HepG2 (cell line): ENCODE measurements around the gene RARS1. TPM values are rescaled to one million over a fixed set of nuclear protein-coding genes. Genes with fewer than 3 reads are reported as not detected.

Experiments used
- ELF3 ChIP-seq: IDR thresholded peaks from 2 replicates; pipeline ENCODE4 v1.6.1; 2016; ENCODE audit warnings: missing genetic modification reagents, missing compliant biosample characterization
- FOSL1 ChIP-seq: sonication (generic); formaldehyde crosslinking; IDR thresholded peaks from 2 replicates; pipeline ENCODE4 v1.9.0; 2021; ENCODE audit warnings: missing genetic modification reagents, borderline replicate concordance
- HNRNPK ChIP-seq: fragments of 200-400 bp; formaldehyde crosslinking; IDR thresholded peaks from 2 replicates; pipeline ENCODE4 v1.6.1; 2018; ENCODE audit warnings: low read length, low read depth, moderate library complexity, mild to moderate bottlenecking; ENCODE audit not compliant: poor library complexity, severe bottlenecking
- HOXA3 ChIP-seq: sonication (generic); formaldehyde crosslinking; IDR thresholded peaks from 2 replicates; pipeline ENCODE4 v1.5.0; 2020; ENCODE audit warnings: missing genetic modification reagents
- HOXA7 ChIP-seq: sonication (generic); formaldehyde crosslinking; IDR thresholded peaks from 2 replicates; pipeline ENCODE4 v1.8.1; 2022; ENCODE audit warnings: mild to moderate bottlenecking, missing genetic modification reagents, moderate library complexity
- RBM39 ChIP-seq: fragments of 200-400 bp; formaldehyde crosslinking; IDR thresholded peaks from one replicate; pipeline ENCODE4 v1.6.1; 2018; ENCODE audit warnings: antibody characterized with exemption, mild to moderate bottlenecking, low read depth, low read length; ENCODE audit not compliant: poor library complexity, severe bottlenecking
- SMARCE1 ChIP-seq: fragments of 450-650 bp; IDR thresholded peaks from 2 replicates; pipeline ENCODE4 v1.6.1; 2017; ENCODE audit warnings: borderline replicate concordance
- SMYD3 ChIP-seq: sonication (generic); formaldehyde crosslinking; IDR thresholded peaks from 2 replicates; pipeline ENCODE4 v1.8.1; 2023; ENCODE audit warnings: mild to moderate bottlenecking, missing genetic modification reagents
- SOX5 ChIP-seq: IDR thresholded peaks from 2 replicates; pipeline ENCODE4 v1.6.1; 2016; ENCODE audit warnings: borderline replicate concordance
- TBX3 ChIP-seq: fragments of 450-650 bp; IDR thresholded peaks from 2 replicates; pipeline ENCODE4 v1.6.1; 2017; ENCODE audit warnings: antibody characterized with exemption, mild to moderate bottlenecking, inconsistent platforms, borderline replicate concordance
- ZBTB38 ChIP-seq: sonication (generic); formaldehyde crosslinking; IDR thresholded peaks from 2 replicates; pipeline ENCODE4 v1.5.1; 2020; ENCODE audit warnings: mild to moderate bottlenecking, missing genetic modification reagents
- ZEB1 ChIP-seq: IDR thresholded peaks from 2 replicates; pipeline ENCODE4 v1.6.1; 2012; ENCODE audit warnings: mild to moderate bottlenecking, low read depth, inconsistent platforms; ENCODE audit not compliant: insufficient replicate concordance
- ZFP82 ChIP-seq: sonication (generic); formaldehyde crosslinking; IDR thresholded peaks from 2 replicates; pipeline ENCODE4 v1.5.1; 2020; ENCODE audit warnings: mild to moderate bottlenecking, missing genetic modification reagents, borderline replicate concordance
- ZNF451 ChIP-seq: sonication (generic); formaldehyde crosslinking; IDR thresholded peaks from 2 replicates; pipeline ENCODE4 v1.5.0; 2020; ENCODE audit warnings: mild to moderate bottlenecking, missing genetic modification reagents
- ZNF703 ChIP-seq: sonication (generic); formaldehyde crosslinking; IDR thresholded peaks from 2 replicates; pipeline ENCODE4 v1.5.1; 2020; ENCODE audit warnings: missing genetic modification reagents, mild to moderate bottlenecking, moderate library complexity, borderline replicate concordance
- polyA plus RNA-seq, 8 experiments: library from polyadenylated mRNA; depleted of rRNA in 3 of 8; stranded (reverse) in 7 of 8; unstranded in 1 of 8; fragments of >200 nt; fragmentation: Illumina TruSeq in 4 of 8; extraction: Trizol in 4 of 8; gene quantifications; 2 replicates each; pipeline versions ENCODE4 v1.2.1 to v1.2.3, GENCODE V29; 2011 to 2016; ENCODE audit warnings: low read depth in 4 of 8, missing spikeins in 1 of 8, mixed read lengths in 1 of 8; ENCODE audit not compliant: insufficient read depth in 1 of 8
- total RNA-seq, 5 experiments: library from RNA; depleted of rRNA; stranded (reverse); fragments of >200 nt; fragmentation: Illumina TruSeq; extraction: Trizol; gene quantifications; 2 replicates each; pipeline ENCODE4 v1.2.3, GENCODE V29; 2016; ENCODE audit warnings: low read depth in 1 of 5
- TF ChIP-seq, protein P1 (sequence below): sonication (generic); formaldehyde crosslinking; IDR thresholded peaks from 2 replicates; pipeline ENCODE4 v1.4.0; 2020; ENCODE audit warnings: mild to moderate bottlenecking, missing genetic modification reagents
- TF ChIP-seq, protein P2 (sequence below): sonication (generic); formaldehyde crosslinking; IDR thresholded peaks from 2 replicates; pipeline ENCODE4 v1.4.0; 2020; ENCODE audit warnings: missing genetic modification reagents
- TF ChIP-seq, protein P3 (sequence below): sonication (generic); formaldehyde crosslinking; IDR thresholded peaks from 2 replicates; pipeline ENCODE4 v1.9.0; 2021; ENCODE audit warnings: missing genetic modification reagents, borderline replicate concordance
- TF ChIP-seq, protein P4 (sequence below): sonication (generic); formaldehyde crosslinking; IDR thresholded peaks from 2 replicates; pipeline ENCODE4 v1.5.0; 2020; ENCODE audit warnings: missing genetic modification reagents, mild to moderate bottlenecking, borderline replicate concordance
- TF ChIP-seq, protein P5 (sequence below): IDR thresholded peaks from 2 replicates; pipeline ENCODE4 v1.6.1; 2012; ENCODE audit warnings: inconsistent platforms
- TF ChIP-seq, protein P6 (sequence below): sonication (generic); formaldehyde crosslinking; IDR thresholded peaks from 2 replicates; pipeline ENCODE4 v1.8.0; 2022; ENCODE audit warnings: missing genetic modification reagents, low read depth, mild to moderate bottlenecking, borderline replicate concordance

Gene RARS1
- total and polyA plus RNA-seq, 2 of the 13 experiments (the other 11 are each of a cell fraction or from before 2014, with no cell fraction given): 54.6 to 170 TPM

DNA sequence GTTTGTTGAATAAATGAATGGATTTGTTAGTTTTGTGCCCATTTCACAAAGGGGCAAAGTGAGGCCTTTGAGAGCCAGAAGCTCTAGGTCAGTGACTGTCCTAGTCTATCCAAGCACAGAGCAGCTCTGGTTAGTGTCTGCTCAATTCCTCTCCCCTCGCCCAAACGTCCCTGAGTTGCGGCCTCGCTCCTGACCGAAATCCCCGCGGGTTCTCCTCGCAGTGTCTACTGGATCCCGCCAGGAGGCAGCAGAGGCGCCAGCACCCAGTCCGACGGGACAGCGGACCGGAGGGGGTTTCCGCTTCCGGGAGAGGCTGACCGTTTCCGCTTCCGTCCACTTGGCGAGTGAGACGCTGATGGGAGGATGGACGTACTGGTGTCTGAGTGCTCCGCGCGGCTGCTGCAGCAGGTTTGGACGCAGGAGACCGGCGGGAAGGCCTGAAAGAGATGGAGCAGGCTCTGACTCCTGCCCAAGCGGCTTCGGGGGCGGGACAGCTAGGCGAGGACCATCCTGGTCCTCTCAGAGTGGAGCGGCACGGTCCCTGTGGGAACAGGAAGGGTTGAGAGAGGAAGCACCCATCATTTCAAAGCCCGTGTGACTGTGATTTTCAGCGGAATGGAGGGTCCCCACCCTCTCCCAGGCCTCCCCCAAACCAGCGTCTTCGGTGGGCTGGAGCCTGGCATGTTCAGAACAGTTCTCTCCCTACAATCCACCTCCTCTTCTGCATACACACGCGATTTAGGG lies at the start of gene RARS1 (continued):
- TF ChIP-seq, protein P1, sequence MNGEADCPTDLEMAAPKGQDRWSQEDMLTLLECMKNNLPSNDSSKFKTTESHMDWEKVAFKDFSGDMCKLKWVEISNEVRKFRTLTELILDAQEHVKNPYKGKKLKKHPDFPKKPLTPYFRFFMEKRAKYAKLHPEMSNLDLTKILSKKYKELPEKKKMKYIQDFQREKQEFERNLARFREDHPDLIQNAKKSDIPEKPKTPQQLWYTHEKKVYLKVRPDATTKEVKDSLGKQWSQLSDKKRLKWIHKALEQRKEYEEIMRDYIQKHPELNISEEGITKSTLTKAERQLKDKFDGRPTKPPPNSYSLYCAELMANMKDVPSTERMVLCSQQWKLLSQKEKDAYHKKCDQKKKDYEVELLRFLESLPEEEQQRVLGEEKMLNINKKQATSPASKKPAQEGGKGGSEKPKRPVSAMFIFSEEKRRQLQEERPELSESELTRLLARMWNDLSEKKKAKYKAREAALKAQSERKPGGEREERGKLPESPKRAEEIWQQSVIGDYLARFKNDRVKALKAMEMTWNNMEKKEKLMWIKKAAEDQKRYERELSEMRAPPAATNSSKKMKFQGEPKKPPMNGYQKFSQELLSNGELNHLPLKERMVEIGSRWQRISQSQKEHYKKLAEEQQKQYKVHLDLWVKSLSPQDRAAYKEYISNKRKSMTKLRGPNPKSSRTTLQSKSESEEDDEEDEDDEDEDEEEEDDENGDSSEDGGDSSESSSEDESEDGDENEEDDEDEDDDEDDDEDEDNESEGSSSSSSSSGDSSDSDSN (CRISPR knock-in tag): peak; percentile 56
- TF ChIP-seq HOXA3 (CRISPR knock-in tag): peak; percentile 94
- TF ChIP-seq, protein P2, sequence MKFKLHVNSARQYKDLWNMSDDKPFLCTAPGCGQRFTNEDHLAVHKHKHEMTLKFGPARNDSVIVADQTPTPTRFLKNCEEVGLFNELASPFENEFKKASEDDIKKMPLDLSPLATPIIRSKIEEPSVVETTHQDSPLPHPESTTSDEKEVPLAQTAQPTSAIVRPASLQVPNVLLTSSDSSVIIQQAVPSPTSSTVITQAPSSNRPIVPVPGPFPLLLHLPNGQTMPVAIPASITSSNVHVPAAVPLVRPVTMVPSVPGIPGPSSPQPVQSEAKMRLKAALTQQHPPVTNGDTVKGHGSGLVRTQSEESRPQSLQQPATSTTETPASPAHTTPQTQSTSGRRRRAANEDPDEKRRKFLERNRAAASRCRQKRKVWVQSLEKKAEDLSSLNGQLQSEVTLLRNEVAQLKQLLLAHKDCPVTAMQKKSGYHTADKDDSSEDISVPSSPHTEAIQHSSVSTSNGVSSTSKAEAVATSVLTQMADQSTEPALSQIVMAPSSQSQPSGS: peak; percentile 89; the same call in 1 of the 2 replicates
- 0 out of 2 replicates have a peak, but pooled peaks have one; percentile 10 for TF ChIP-seq FOSL1 (CRISPR knock-in tag)
- TF ChIP-seq, protein P3, sequence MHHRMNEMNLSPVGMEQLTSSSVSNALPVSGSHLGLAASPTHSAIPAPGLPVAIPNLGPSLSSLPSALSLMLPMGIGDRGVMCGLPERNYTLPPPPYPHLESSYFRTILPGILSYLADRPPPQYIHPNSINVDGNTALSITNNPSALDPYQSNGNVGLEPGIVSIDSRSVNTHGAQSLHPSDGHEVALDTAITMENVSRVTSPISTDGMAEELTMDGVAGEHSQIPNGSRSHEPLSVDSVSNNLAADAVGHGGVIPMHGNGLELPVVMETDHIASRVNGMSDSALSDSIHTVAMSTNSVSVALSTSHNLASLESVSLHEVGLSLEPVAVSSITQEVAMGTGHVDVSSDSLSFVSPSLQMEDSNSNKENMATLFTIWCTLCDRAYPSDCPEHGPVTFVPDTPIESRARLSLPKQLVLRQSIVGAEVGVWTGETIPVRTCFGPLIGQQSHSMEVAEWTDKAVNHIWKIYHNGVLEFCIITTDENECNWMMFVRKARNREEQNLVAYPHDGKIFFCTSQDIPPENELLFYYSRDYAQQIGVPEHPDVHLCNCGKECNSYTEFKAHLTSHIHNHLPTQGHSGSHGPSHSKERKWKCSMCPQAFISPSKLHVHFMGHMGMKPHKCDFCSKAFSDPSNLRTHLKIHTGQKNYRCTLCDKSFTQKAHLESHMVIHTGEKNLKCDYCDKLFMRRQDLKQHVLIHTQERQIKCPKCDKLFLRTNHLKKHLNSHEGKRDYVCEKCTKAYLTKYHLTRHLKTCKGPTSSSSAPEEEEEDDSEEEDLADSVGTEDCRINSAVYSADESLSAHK (CRISPR knock-in tag): no peak
- no peak for TF ChIP-seq ZEB1
- no peak for TF ChIP-seq TBX3
- peak; percentile 78 for TF ChIP-seq ZBTB38
- TF ChIP-seq, protein P4, sequence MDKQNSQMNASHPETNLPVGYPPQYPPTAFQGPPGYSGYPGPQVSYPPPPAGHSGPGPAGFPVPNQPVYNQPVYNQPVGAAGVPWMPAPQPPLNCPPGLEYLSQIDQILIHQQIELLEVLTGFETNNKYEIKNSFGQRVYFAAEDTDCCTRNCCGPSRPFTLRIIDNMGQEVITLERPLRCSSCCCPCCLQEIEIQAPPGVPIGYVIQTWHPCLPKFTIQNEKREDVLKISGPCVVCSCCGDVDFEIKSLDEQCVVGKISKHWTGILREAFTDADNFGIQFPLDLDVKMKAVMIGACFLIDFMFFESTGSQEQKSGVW: no peak
- TF ChIP-seq, protein P5, sequence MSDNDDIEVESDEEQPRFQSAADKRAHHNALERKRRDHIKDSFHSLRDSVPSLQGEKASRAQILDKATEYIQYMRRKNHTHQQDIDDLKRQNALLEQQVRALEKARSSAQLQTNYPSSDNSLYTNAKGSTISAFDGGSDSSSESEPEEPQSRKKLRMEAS: peak; percentile 81
- peak; percentile 52 for TF ChIP-seq RBM39
- 0 out of 2 replicates have a peak, but pooled peaks have one; percentile 47 for TF ChIP-seq SMYD3 (CRISPR knock-in tag)
- TF ChIP-seq ZNF451: no peak
- TF ChIP-seq SOX5 (CRISPR knock-in tag): peak; percentile 49; the same call in 1 of the 2 replicates
- TF ChIP-seq HNRNPK: no peak
- TF ChIP-seq ZFP82 (CRISPR knock-in tag): no peak
- peak; percentile 90 for TF ChIP-seq ELF3 (CRISPR knock-in tag)
- TF ChIP-seq SMARCE1: no peak
- TF ChIP-seq HOXA7 (CRISPR knock-in tag): no peak
- TF ChIP-seq ZNF703: no peak
- TF ChIP-seq, protein P6, sequence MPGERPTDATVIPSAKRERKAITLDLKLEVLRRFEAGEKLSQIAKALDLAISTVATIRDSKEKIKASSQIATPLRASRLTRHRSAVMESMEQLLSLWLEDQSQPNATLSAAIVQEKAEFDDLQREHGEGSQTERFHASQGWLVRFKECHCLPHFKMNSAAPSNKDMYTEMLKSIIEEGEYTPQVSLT (CRISPR knock-in tag): no peak
